SIG-M5 (cell line): Measurements from ENCODE around the gene ATXN7.

Source experiments
- DNase-seq: peaks from one replicate; lab custom pipeline; 2025; lab: John Stamatoyannopoulos, UW

ATXN7 gene

DNA sequence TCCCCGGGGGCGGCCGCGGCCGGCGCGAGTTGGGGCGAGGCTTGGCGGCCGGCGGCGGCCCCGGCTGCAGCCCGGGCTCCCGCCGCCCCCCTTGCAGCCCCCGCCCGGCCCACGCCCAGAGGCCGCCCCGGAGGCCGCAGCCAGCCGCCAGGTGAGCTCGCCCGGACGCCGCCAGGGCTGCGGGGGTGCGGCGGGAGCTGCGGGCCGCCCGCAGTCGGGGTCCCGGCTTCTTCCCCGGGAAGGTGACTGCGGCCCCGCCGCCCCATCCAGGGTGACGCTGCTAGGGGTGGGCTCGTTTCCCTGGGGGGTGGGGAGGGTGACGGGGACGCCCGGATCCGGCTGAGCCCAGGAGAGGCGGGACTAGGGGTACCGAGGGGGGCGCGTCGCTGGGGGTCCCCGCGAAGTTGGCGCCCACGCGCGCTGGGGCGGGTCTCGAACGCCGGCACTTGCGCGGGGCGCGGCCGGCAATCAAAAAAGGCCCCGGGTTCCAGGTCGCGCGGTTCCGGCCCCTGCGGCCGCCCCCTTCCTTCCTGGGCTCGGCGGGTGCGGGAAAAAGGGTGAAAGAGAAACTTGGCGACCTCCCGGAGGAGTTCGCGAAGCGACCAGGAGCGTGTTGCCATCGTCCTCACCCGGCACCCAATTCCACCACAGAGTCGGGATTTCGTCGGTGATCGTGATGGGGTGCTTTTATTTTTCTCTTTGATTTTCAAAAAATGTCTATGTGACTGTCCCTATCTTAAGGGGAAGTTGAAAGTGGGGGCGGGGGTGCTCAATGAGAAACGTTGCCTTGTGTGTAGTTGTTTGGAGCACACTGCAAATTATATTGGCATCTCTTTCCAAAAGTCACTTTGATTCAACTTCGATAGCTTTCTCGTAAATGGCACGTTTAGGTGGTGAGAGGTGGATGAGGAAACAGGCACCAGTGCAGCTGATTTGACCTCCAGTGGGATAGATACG lies 619 bp downstream of the ATXN7 start:
- DNase-seq, result no peak

DNA sequence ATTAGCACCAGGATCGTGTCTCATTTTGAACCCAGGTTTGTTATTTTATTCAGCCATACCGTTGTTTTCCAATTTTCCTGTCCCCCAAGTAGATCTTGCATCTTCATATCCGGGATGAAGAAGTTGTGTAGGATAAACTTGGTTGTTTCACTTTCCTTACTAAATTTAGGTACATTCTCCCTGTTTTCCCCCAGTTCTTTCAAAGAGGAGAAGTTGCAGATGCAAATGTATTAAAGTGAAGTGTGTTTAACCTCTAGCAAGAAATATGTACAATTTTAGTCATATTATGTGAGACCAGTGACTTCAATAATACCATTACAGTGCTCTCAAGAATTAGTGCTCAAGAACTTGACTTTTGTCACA lies 1.3 kb downstream of the ATXN7 start:
- DNase-seq, result no peak

DNA sequence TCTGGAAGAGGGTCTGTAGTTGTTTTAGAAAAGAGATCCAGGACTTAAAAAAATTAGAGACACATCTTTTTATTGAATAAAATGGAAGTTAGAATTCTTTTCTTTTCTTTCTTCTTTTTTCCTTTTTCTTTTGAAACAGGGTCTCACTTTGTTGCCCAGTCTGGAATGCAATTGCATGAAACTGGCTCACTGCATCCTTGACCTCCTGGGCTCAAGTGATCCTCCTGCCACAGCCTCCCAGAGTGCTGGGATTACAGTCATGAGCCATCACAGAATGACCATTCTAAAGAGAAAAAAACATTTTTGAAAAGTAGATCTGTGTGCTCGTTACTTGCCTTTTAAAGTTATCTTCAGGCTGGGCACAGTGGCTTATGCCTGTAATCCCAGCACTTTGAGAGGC lies 3.6 kb downstream of the ATXN7 start:
- DNase-seq, result no peak

DNA sequence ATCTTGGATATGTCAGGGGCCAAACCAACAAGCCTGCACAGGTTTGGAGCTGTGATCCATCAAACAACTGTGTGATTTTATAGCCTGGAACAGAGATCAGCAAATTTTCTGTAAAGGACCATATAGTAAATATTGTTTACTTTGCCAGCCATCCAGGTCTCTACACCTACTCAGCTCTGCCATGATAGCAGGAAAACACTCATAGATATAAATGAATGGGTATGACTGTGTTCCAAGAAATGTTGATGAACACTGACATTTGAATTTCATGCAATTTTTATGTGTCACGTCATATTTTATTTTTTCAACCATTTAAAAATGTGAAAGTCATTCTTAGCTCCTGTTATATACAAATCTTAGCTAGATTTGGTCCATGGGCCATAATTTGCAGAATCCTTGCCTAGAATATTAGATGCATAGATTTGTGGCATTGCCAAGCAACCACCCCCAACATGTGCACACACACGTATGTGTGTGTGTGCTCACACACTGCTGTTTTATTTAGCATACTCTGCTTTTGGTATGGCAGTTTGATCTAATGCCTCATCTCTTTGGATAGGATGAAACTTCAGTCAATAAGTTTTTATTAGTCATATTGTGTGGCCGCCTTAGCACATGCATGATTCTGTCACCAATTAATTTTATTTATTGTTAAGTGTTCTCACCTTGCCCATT lies 6.4 kb downstream of the ATXN7 start:
- no peak for DNase-seq

DNA sequence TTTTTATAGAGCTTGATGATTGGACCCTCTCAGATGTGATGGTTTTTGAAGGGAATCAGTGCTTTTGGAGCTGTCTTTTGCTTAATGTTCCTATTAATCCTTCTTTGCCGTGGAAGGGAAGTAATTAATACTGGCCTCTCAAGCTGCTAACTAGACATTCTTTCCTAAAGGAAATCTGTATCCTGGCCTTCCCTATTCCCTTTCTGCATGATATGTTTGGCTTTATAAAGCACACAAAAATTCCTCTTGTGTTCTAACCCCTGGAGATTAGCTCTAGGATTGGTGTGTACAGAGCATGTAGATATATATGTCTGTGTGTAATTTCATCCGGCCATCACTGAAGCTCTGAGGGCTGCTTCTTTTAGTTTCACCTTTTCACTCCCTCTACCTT lies 6.9 kb downstream of the ATXN7 start:
- no peak for DNase-seq

DNA sequence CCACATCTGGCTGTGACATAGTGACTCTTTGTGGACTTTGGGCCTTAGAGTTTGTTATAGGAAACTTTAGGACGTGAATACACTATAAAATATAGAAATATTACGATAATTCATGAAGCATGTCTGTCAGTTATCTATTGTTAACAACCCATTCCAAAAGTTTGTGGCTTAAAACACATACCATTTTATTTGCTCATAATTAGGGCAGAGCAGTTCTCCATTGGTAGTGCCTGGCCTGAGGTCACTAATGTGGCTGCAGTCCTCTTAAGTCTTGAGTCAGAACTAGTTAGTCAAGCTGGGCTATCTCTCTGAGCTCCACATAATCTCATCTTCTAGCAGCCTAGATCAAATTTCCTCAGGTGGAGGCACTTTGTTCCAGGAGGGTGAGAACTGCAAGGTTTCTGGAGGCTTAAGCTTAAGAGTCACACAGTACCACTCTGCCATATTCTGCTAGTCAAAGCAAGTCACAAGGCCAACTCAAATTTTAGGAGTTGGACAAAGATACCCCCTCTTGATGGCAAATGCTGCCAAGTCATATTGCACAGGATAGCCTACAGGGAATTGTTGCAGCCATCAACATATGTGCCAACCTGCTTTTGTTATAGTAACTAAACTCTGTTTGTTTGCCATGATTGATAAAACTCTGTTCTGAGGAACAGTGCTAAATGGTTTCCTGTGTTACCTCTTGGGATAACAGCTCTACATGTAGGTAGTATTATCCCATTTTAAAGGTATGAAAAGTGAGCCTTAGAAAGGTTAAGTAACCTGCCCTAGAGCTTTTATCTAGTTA lies 8.7 kb downstream of the ATXN7 start:
- no peak for DNase-seq

DNA sequence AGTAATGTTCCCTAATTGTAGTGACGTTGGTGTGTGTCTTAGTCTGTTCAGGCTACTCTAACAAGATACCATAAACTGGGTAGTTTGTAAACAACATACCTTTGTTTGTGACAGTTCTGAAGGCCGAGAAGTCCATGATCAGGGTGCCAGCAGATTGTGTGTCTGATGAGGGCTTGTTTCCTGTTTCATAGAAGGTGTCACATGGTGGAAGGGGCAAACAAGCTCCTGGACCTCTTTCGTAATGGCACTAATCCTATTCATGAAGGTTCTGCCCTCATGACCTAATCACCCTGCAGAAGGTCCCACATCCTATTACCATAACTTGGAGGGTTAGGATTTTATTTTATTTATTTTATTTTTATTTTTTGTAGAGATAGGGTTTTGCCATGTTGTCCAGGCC lies 11.1 kb downstream of the ATXN7 start:
- DNase-seq, result no peak

DNA sequence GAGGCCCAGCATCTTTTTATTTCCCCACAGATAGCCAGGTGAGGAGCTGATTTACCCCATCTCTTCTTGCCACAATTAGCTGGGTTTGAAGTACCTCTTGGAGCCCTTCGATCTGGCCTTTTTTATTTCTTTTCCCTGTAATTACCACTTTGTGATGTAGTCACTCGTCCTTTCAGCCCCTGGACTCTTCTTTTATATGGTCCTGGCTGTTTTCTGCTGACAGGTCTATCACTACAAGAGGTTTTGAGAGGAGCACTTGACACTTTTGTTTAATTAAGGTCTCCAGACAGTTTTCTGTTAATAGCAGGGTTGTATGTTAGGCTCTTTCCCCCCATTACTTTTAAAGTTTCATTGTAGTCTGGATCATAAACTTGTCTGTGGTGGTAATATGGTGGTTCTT lies 11.8 kb downstream of the ATXN7 start:
- DNase-seq, result no peak

DNA sequence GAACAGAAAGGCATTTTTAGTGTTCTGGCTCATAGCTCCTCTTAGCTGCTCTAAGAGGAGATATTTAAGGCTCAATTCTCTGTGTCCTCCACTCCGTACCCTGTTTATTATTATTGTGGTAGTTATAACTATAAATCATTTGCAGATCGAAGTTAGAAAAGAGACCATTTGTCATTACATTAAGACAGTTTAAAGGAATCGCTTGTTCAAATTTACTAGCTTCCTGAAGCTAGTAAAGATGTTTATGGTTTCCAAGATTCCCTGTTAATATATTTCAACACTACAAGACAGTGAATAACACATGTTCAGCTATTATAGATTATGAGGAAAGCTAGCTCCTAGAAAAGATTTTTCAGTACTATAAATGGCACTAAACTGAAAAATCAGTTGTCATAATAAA lies 12.6 kb downstream of the ATXN7 start:
- no peak for DNase-seq

DNA sequence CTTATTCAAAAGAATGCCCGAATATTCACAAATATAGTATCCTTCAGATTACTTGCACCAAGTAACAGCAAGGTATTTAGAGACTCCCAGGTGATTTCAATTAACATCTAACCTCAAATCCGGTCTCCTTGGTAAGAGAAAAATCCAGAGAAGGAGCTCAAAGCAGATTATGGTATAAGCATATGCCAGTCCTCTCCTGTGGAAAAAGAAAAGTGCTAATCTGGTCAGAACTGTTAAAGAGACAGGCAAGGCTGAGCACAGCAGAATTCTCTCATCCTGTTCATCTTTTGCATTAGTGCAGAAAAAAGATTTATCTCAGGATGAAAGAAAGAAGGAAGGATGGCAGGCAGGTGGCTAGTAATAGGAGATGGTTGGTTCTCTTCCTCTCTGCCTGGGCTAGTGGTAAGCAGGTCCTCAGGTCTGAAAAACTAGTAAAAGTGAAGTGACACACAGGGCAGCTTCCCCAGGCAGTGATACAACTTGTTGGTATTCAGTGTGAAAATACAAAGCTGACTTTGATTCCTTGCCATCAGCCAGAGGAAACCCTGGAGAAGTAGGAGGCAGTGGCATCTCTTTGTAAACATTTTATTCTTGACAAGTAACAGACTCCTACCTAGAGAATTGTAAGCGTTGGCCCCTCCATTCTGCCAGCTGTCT lies 14.2 kb downstream of the ATXN7 start:
- no peak for DNase-seq

DNA sequence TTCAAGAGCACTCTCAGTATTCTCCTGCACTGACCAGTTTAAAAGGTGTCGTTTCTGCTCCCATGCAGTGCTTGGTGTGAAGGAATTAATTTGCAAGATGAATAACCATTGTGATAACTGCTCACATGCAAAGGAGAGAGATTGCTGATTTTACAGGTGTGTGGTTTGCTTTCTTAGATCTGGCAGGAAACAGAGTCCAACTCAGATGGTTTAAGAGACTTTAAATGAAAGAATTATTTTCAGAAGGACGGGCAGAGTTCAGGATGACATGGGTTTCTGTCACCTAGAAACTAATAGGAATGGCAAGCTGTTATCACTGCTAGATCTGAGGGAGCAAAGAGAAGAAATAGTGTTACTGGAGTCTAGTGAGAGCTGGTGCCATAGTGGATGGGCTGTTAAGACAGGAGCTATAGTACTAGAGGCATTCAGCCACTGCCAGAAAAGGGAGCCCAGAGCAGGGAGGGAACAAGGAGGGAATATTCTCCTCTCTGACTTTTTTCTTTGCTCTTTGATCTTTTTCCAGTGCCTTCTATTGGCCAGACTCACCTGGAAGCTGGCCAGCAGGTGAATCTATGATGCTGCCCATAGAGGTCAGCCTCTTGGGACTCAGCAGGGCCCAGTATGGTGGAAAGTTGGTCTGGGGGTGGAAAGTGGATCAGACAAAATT lies 14.9 kb downstream of the ATXN7 start:
- DNase-seq, result no peak

DNA sequence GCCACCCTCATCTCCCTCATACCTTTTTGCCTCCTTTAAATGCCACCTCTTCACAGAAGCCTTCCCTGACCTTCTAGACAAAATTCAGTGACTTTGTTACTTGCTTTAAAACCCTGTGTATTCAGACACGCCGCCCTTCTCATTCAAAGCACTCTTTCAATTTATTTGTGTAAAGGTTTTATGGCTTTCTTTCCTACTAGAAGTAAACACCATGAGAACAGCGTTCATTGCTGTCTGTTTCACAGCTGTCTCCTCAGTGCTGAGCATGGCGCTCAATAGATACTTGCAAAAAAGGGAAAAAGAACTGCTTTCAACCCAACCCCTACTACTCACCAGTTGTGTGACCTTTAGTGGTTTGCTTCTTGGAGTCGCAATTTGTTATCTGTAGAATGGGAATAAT lies 17.0 kb downstream of the ATXN7 start:
- no peak for DNase-seq

DNA sequence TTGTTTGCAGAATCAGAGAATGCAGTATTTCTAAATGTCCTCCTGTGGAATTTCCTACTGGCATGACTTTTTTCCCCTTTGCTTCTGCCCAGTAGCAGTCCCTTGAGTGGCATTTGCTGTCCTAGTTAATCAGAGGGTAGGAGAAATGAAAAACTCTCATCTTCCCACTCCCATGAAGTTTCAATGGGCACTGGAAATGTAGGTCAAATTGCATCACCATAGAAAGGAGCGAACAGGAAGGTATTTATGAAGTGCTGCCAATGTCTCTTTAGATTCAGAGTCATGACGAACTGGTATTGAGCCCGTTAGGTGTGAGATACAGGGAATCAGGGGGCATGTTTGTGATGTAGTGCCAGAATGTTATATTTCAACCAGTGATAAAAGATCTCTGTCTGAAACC lies 23.2 kb downstream of the ATXN7 start:
- DNase-seq, result no peak

DNA sequence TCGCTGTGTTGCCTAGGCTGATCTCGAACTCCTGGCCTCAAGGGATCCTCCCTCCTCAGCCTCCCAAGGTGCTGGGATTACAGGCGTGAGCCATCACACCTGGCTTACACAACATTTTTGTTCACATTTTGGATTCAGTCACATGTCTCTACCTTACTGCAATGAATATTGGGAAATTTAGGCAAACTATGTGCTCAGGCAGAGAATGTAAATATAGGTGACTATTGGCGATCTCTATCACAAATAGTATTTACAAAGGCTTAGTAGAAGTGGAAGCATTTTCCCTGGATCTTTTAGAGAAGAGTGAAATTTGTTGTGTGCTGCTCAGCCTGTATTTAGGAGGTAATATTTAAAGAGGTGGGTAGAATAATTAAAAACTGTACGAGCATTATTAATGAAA lies 27.9 kb downstream of the ATXN7 start:
- no peak for DNase-seq

DNA sequence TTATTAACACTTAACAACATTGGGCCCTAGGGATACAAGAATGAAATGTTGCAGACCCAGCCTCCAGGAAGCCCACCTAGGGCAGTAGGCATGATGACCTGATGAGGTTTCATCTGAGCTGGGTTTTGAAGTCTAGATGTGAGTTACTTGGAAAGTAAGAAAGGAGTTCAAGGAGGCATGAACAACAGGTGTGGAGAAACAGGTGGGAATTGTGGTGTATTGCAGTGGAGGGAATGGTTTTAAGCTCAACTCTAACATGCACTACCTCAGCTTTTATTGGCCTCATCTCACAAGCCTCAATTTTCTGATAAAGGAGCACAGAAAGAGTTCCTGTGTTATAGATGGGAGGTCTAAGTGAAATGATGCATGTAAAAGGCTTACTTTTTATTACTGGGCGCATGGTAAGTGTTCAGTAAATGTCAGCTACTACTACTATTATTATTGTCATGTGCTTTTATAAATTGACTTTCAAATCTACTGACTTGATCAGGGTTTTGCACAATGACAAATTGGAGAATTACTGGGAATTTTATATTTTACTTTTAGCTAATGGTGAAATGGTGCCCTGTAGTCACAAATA lies 29.2 kb downstream of the ATXN7 start:
- no peak for DNase-seq

DNA sequence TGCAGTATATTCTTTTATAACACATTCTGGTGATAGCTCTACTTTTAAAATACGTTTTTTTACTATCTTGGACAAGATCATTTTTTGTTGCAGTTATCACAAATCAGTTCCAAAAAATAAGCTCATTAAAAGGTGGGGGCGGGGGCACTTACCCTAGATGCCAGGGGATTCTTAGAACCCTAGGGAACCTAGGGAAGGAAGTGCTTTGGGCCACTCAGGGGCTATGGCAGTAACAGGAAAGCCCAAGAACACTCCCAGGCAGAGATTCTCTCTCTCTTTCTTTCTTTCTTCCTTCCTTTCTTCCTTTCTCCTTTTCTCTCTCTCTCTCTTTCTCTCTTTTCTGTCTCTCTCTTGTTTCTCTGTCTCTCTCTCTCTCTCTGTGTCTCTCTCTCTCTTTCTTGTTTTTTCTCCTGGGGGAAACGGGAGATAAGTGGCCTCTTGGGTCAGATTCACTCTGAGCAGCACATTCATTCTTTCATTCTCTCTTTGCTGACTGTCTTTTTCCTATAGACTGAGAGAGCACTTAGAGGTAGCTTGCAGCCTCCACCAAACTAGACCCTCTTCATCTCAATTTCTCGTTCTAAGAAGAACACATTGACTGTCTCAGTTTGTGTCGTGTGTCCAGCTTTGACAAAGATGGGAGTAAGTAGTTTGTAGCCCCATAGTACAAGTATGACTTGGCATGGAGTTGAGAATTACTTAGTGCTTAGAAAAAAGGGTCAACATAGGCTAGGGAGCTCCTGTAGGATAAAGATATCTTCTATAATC lies 31.9 kb downstream of the ATXN7 start:
- no peak for DNase-seq

DNA sequence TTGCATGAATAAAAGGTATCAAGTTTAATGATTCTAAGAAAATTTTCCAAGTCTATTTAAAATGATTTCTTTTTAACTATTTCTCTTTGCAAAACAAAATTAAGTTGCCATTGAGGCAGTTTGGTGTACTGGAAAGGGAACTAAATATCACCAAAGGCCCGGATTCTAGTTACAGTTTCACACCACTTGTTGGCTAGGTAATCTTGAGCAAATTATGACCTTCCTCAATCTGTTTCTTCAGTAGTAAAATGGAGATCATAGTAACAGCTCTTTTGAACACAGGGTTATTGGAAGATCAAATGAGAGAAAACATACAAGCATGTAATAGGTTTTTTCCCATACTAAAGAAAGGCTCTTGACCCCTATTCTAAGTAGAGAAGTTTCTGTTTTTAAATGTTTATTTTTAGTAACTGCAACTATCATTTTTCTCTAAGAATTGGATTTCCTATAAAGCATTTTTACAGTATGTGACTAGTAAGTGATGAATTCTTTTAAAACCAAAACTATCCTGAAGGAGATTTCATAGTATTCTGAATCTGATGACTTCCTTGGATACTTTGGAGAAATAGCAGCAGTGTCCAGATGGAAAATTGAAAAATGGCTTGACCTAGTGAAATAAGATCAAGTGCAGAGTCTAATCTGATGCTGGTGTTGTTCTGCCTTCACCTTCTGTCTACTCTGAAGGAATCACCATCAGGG lies 32.8 kb downstream of the ATXN7 start:
- DNase-seq, result no peak

DNA sequence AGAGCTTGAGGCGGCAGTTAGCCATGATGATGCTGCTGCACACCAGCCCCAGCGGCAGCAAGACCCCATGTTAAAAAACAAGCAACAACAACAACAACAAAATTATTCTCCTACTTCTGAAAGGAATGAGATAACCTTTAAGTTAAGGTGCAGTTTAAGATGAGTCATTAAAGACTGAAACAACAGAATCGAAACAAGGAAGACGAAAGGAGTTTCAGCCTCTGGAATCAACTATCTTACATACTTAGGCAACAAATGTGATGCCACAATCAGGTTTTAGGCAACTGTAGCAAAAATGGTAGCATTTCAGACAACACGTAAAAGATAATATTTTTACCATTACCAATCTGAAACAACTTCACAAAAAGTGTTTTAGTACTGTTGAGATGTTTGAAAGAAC lies 36.3 kb downstream of the ATXN7 start:
- DNase-seq, result no peak

DNA sequence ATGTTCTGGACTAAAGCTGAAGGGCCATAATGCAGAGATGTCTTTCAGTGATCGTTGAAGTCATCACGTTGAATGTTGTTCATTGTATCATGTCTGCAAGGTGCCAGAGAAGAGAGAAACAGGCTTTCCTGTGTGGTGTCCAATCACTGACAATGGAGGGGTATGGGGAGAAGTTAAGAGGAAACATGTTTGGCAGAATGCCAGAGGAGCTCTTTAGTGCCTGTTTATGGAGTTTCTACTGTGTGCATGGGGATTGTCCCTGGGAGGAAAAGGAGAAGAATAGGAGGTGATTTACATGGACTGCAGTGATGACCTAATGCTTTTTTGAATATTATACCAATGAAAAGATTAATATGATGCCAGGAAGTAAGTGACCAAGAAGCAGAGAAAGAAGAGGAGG lies 36.8 kb downstream of the ATXN7 start:
- DNase-seq, result no peak
